ENCODE measurements around the gene WBP1. TPM values are rescaled to one million over a fixed set of nuclear protein-coding genes. Genes with fewer than 3 reads are reported as not detected.

WBP1 gene
- total RNA-seq, 1 experiment from 2014 or later: 37.9 TPM

DNA sequence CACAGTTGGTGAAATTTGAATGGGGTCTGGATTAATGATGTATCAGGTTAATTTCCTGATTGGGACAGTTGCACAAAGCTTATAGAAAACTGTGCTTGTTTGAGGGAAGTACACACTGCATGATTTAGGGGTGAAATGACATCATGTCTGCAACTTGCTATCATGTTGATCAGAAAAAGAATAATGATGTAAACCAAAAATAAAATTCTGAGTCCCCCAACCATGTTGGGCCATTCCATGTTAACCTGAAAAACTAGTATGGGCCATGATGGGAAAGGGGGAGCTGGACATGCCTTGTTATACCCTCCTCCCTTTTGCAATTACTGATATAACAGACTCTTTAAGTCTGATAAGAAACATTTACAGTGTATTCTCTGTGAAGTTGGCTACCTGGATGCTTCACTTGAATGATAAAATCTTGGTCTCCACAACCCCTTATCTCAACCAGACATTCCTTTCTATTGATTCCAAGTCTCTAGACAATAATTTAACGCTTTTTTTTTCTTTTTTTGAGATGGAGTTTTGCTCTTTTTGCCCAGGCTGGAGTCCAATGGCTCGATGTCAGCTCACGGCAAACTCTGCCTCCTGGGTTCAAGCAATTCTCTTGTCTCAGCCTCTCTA, 7.6 kb upstream of the WBP1 start:
- POLR2A ChIA-PET (ENCODE audit: low non-redundant PET): no interaction called here
- TF ChIP-seq EZH2 (IDR thresholded peaks at IDR 0.05; ENCODE audit: borderline replicate concordance, low read depth, low read length, poor library complexity, severe bottlenecking) (no peak), CTCF (conservative IDR thresholded peaks at IDR 0.05; ENCODE audit: low read depth, low read length) (no peak)
- intact Hi-C loops (cut with micrococcal nuclease; ENCODE audit: unreplicated experiment): no loop called here
- Histone ChIP-seq H3K9me3 (ENCODE audit: low read depth, low read length, poor library complexity, severe bottlenecking) (no peaks in the 10 kb centered on the region), H3K4me3 (ENCODE audit: low read depth, low read length, poor library complexity, severe bottlenecking) (no peak overlapping the region), H3K4me1 (ENCODE audit: insufficient read depth, low read length, poor library complexity, severe bottlenecking) (peaks cover 5% of the 10 kb centered on the region), H3K27ac (ENCODE audit: low read depth, low read length, poor library complexity, severe bottlenecking) (no peak overlapping the region), H3K27me3 (replicated peaks; ENCODE audit: insufficient read depth, low read depth, low read length, poor library complexity) (no peaks in the 10 kb centered on the region), H3K36me3 (ENCODE audit: insufficient read depth, low read length, poor library complexity, severe bottlenecking) (no peaks in the 10 kb centered on the region)
- CTCF ChIA-PET: no interaction called here
- no peak for DNase-seq (ENCODE audit: low spot score)
- BruUV-seq (replicated peaks): no TSS peak

GRCh38 chr2:74454654-74455511, 3.4 kb upstream of the WBP1 start, which contains the start of gene INO80B:
Gene INO80B, plus strand, starts transcription at chr2:74455087. Its CDS starts 30 bp downstream, at chr2:74455117.
- peak; percentile 98 for DNase-seq (ENCODE audit: low spot score)
- H3K4me1 ChIP-seq (ENCODE audit: insufficient read depth, low read length, poor library complexity, severe bottlenecking): peaks cover 16% of the 10 kb centered on the region
- H3K27ac ChIP-seq (ENCODE audit: low read depth, low read length, poor library complexity, severe bottlenecking): peak within 1 kb of the TSS; percentile 20
- TF ChIP-seq CTCF (conservative IDR thresholded peaks at IDR 0.05; ENCODE audit: low read depth, low read length) (no peak), EZH2 (IDR thresholded peaks at IDR 0.05; ENCODE audit: borderline replicate concordance, low read depth, low read length, poor library complexity, severe bottlenecking) (no peak)
- no peaks in the 10 kb centered on the region for H3K27me3 ChIP-seq (replicated peaks; ENCODE audit: insufficient read depth, low read depth, low read length, poor library complexity)
- no peaks in the 10 kb centered on the region for H3K36me3 ChIP-seq (ENCODE audit: insufficient read depth, low read length, poor library complexity, severe bottlenecking)
- H3K4me3 ChIP-seq (ENCODE audit: low read depth, low read length, poor library complexity, severe bottlenecking): peak within 1 kb of the TSS; percentile 66
- CTCF ChIA-PET: interaction anchor here (1.3 kb wide), 1 partner anchor 28 kb away, joined by 5 read pairs; the partner anchor contains the start of genes CCDC142 and TTC31
- BruUV-seq (replicated peaks): TSS peak; percentile 21
- intact Hi-C loops (cut with micrococcal nuclease; ENCODE audit: unreplicated experiment): loop anchor here (1.0 kb wide), 1 partner anchor 28 kb away; the partner anchor contains the start of gene TTC31
- POLR2A ChIA-PET (ENCODE audit: low non-redundant PET): interaction anchor here (0.8 kb wide), 1 partner anchor 15 kb away, joined by 4 read pairs; no protein-coding TSS in a partner anchor
- H3K9me3 ChIP-seq (ENCODE audit: low read depth, low read length, poor library complexity, severe bottlenecking): no peaks in the 10 kb centered on the region

GRCh38 chr2:74457129-74457548, 1.1 kb upstream of the WBP1 start:
- TF ChIP-seq EZH2 (IDR thresholded peaks at IDR 0.05; ENCODE audit: borderline replicate concordance, low read depth, low read length, poor library complexity, severe bottlenecking) (no peak), CTCF (conservative IDR thresholded peaks at IDR 0.05; ENCODE audit: low read depth, low read length) (no peak)
- POLR2A ChIA-PET (ENCODE audit: low non-redundant PET): no interaction called here
- Histone ChIP-seq H3K9me3 (ENCODE audit: low read depth, low read length, poor library complexity, severe bottlenecking) (no peaks in the 10 kb centered on the region), H3K27me3 (replicated peaks; ENCODE audit: insufficient read depth, low read depth, low read length, poor library complexity) (no peaks in the 10 kb centered on the region), H3K4me1 (ENCODE audit: insufficient read depth, low read length, poor library complexity, severe bottlenecking) (peaks cover 16% of the 10 kb centered on the region), H3K4me3 (ENCODE audit: low read depth, low read length, poor library complexity, severe bottlenecking) (peak overlapping the region; percentile 92), H3K36me3 (ENCODE audit: insufficient read depth, low read length, poor library complexity, severe bottlenecking) (peaks cover 6% of the 10 kb centered on the region), H3K27ac (ENCODE audit: low read depth, low read length, poor library complexity, severe bottlenecking) (peak overlapping the region; percentile 92)
- intact Hi-C loops (cut with micrococcal nuclease; ENCODE audit: unreplicated experiment): no loop called here
- peak; percentile 52 for DNase-seq (ENCODE audit: low spot score)
- BruUV-seq (replicated peaks): no TSS peak
- CTCF ChIA-PET: no interaction called here

Data from A673 (cell line).